H1 (cell line): ENCODE data around the gene MSH5. TPM values are rescaled to one million over a fixed set of nuclear protein-coding genes. Genes with fewer than 3 reads are reported as not detected.

Source experiments
- BACH1 ChIP-seq: IDR thresholded peaks from 2 replicates; pipeline ENCODE4 v1.6.1; 2012; ENCODE audit warnings: low read length, improper control_type of control experiment
- CHD2 ChIP-seq: IDR thresholded peaks from 2 replicates; pipeline ENCODE4 v1.6.1; 2012; ENCODE audit warnings: low read length, improper control_type of control experiment
- HDAC6 ChIP-seq: IDR thresholded peaks from one replicate; pipeline ENCODE4 v1.7.1; 2012; ENCODE audit warnings: low read depth, mild to moderate bottlenecking, inconsistent platforms, low read length, moderate library complexity
- MAFK ChIP-seq: IDR thresholded peaks from 2 replicates; pipeline ENCODE4 v1.6.1; 2012; ENCODE audit warnings: low read depth, mild to moderate bottlenecking, improper control_type of control experiment, low read length
- POU5F1 ChIP-seq: IDR thresholded peaks from 2 replicates; pipeline ENCODE4 v1.6.1; 2011; ENCODE audit warnings: low read depth, mild to moderate bottlenecking, low read length, moderate library complexity
- RBBP5 ChIP-seq: IDR thresholded peaks from 2 replicates; pipeline ENCODE4 v1.7.1; 2012; ENCODE audit warnings: low read depth, mild to moderate bottlenecking, inconsistent platforms, low read length, moderate library complexity, borderline replicate concordance
- SP4 ChIP-seq: IDR thresholded peaks from 2 replicates; pipeline ENCODE4 v1.6.1; 2012; ENCODE audit warnings: low read length, inconsistent platforms
- TAF7 ChIP-seq: optimal IDR thresholded peaks from 2 replicates; pipeline ENCODE3; 2011; ENCODE audit warnings: low read depth, mild to moderate bottlenecking, inconsistent platforms, low read length, moderate library complexity, borderline replicate concordance
- polyA plus RNA-seq, 7 experiments: library from polyadenylated mRNA; depleted of rRNA in 3 of 7; stranded (reverse) in 5 of 7; unstranded in 2 of 7; fragments of >200 nt in 5 of 7; fragments of 200-250 nt in 2 of 7; gene quantifications; 1 replicate in 5 of 7; 2 replicates in 1 of 7; 4 replicates in 1 of 7; pipeline versions ENCODE4 v1.2.1 to v1.2.3, GENCODE V29; 2011 to 2013; ENCODE audit warnings: missing spikeins in 2 of 7, mixed read lengths in 2 of 7
- total RNA-seq: library from RNA; stranded (reverse); fragmentation: NEBNext Ultra II Directional; extraction: Animal tissue kit (Norgen Biotek cat#: 25700); gene quantifications from 2 replicates; pipeline ENCODE4 v1.2.1, GENCODE V29; 2021
- TF ChIP-seq, protein P1 (sequence below): IDR thresholded peaks from 2 replicates; pipeline ENCODE4 v1.6.1; 2012; ENCODE audit warnings: low read length, inconsistent platforms
- TF ChIP-seq, protein P2 (sequence below): IDR thresholded peaks from 2 replicates; pipeline ENCODE4 v1.6.1; 2012; ENCODE audit warnings: inconsistent platforms

Gene MSH5
- total and polyA plus RNA-seq, 2 of the 8 experiments (the other 6 are each of a cell fraction or from before 2014, with no cell fraction given), result 25.3 to 26.5 TPM

DNA sequence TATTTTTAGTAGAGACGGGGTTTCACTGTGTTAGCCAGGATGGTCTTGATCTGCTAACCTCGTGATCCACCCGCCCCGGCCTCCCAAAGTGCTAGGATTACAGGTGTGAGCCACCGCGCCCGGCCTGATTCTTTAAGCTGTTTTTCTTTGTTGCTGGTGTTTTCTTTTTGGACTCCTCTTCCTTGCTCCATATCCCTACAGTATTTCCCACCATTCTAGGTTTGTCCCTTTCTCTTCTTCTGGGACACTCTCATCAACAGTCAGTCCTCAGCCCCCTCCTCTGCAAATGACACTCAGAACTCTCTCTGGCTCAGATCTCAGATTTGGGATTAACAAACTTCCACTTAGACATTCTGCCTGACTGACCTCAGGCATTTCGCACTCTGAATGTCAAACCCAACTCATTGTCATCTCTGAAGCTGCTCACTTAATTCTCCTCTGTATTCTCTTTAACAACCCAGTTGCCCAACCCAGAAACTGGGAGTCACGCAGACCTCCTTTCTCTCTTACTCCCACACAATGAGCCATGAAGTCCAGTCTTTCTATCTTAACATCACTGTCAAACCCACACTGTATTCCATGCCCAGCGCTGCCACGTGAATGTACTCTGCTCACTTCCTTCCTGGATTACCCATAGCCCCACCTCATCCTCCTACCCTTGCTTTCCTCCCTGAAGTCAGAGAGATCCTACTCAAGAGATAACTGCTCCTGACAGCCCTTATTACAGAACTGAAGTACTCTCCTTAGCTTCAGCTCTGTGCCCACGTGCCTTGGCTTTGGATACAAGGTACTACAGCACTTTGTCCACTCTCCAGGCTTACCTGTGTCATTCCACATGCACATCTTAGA lies 14.1 kb upstream of the MSH5 start (continued):
- TF ChIP-seq, protein P1, sequence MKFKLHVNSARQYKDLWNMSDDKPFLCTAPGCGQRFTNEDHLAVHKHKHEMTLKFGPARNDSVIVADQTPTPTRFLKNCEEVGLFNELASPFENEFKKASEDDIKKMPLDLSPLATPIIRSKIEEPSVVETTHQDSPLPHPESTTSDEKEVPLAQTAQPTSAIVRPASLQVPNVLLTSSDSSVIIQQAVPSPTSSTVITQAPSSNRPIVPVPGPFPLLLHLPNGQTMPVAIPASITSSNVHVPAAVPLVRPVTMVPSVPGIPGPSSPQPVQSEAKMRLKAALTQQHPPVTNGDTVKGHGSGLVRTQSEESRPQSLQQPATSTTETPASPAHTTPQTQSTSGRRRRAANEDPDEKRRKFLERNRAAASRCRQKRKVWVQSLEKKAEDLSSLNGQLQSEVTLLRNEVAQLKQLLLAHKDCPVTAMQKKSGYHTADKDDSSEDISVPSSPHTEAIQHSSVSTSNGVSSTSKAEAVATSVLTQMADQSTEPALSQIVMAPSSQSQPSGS, result no peak
- no peak for TF ChIP-seq MAFK
- TF ChIP-seq BACH1, result no peak
- TF ChIP-seq TAF7, result no peak
- TF ChIP-seq CHD2, result no peak
- TF ChIP-seq POU5F1, result no peak
- TF ChIP-seq RBBP5, result no peak
- no peak for TF ChIP-seq HDAC6
- TF ChIP-seq, protein P2, sequence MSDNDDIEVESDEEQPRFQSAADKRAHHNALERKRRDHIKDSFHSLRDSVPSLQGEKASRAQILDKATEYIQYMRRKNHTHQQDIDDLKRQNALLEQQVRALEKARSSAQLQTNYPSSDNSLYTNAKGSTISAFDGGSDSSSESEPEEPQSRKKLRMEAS, result no peak
- TF ChIP-seq SP4, result no peak
